Transverse colon (tissue), 4 donors: ENCODE measurements around the gene OTOG.

Experiments
- EP300 ChIP-seq: sonication (generic); formaldehyde crosslinking; IDR thresholded peaks from one replicate; pipeline ENCODE4 v1.6.1; 2017; ENCODE audit warnings: antibody characterized with exemption, low read depth
- POLR2A ChIP-seq: fragments of 450-650 bp; IDR thresholded peaks from one replicate; pipeline ENCODE4 v1.6.1; 2016; ENCODE audit warnings: antibody characterized with exemption, mild to moderate bottlenecking, moderate library complexity
- POLR2AphosphoS5 ChIP-seq, 3 donors: sonication (generic); formaldehyde crosslinking; IDR thresholded peaks; one replicate each; pipeline ENCODE4 v1.6.1; 2016; ENCODE audit warnings: antibody characterized with exemption in 3 of 3
- TF ChIP-seq, protein P1 (sequence below), 5 experiments: fragments of 200-600 bp in 3 of 5; fragments of 450-650 bp in 2 of 5; sonication (generic) in 3 of 5; IDR thresholded peaks; 1 replicate in 2 of 5; 2 replicates in 3 of 5; pipeline ENCODE4 v1.5.1; 2016 to 2017; ENCODE audit warnings: antibody characterized with exemption in 5 of 5, inconsistent platforms in 3 of 5, mild to moderate bottlenecking in 2 of 5, moderate library complexity in 1 of 5

GRCh38 chr11:17646451-17647145, 99.5 kb downstream of the OTOG start:
- TF ChIP-seq POLR2AphosphoS5 (IDR thresholded peaks at IDR 0.05) (no peak), EP300 (no peak), POLR2A (no peak)
- TF ChIP-seq, protein P1, sequence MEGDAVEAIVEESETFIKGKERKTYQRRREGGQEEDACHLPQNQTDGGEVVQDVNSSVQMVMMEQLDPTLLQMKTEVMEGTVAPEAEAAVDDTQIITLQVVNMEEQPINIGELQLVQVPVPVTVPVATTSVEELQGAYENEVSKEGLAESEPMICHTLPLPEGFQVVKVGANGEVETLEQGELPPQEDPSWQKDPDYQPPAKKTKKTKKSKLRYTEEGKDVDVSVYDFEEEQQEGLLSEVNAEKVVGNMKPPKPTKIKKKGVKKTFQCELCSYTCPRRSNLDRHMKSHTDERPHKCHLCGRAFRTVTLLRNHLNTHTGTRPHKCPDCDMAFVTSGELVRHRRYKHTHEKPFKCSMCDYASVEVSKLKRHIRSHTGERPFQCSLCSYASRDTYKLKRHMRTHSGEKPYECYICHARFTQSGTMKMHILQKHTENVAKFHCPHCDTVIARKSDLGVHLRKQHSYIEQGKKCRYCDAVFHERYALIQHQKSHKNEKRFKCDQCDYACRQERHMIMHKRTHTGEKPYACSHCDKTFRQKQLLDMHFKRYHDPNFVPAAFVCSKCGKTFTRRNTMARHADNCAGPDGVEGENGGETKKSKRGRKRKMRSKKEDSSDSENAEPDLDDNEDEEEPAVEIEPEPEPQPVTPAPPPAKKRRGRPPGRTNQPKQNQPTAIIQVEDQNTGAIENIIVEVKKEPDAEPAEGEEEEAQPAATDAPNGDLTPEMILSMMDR (IDR thresholded peaks at IDR 0.05), result no peak
